Jurkat, Clone E6-1 (cell line): Measurements from ENCODE around the gene URB1.
"Not testable (repeated sequence)": the region's sequence is repeated elsewhere in the genome, so short reads cannot be mapped to it uniquely, and the experiment has no call there.

Source experiments
- DNase-seq: peaks from one replicate; pipeline ENCODE4 v3.0.0-alpha.2; 2011; ENCODE audit warnings: low read depth, low spot score
- H3K4me3 ChIP-seq: 2 replicates; pipeline ENCODE4 v1.5.1; 2011; ENCODE audit warnings: mild to moderate bottlenecking, low read length, control low read depth, moderate library complexity

URB1 gene

GRCh38 chr21:32382108-32382644 lies 10.6 kb downstream of the URB1 start:
- H3K4me3 ChIP-seq, result no peak overlapping the region
- no peak for DNase-seq

- no peak overlapping the region for H3K4me3 ChIP-seq
- no peak for DNase-seq
These were observed 11.2 kb downstream of the URB1 start for GRCh38 chr21:32381571-32381970.

- no peak for DNase-seq
- H3K4me3 ChIP-seq, result no peak overlapping the region
These were observed 11.9 kb downstream of the URB1 start for GRCh38 chr21:32380940-32381339.

GRCh38 chr21:32378956-32379355 lies 13.9 kb downstream of the URB1 start:
- DNase-seq, result no peak
- no peak overlapping the region for H3K4me3 ChIP-seq

GRCh38 chr21:32377991-32378390 lies 14.8 kb downstream of the URB1 start:
- no peak overlapping the region for H3K4me3 ChIP-seq
- no peak for DNase-seq

- no peak for DNase-seq
- H3K4me3 ChIP-seq, result no peak overlapping the region
These were observed 15.3 kb downstream of the URB1 start for GRCh38 chr21:32377506-32377905.

GRCh38 chr21:32372755-32373154 lies 20.1 kb downstream of the URB1 start:
- DNase-seq, result no peak
- no peak overlapping the region for H3K4me3 ChIP-seq

GRCh38 chr21:32371913-32372314 lies 20.9 kb downstream of the URB1 start:
- no peak for DNase-seq

GRCh38 chr21:32370998-32371766 lies 21.6 kb downstream of the URB1 start:
- DNase-seq, result no peak
- H3K4me3 ChIP-seq, result no peak overlapping the region

More at GRCh38 chr21:32371913-32372314, 20.9 kb downstream of the URB1 start:
- H3K4me3 ChIP-seq, result no peak overlapping the region

- not testable (repeated sequence) for DNase-seq, H3K4me3 ChIP-seq
These were observed 23.9 kb downstream of the URB1 start for GRCh38 chr21:32368961-32369360.

GRCh38 chr21:32368386-32368785 lies 24.4 kb downstream of the URB1 start:
- no peak for DNase-seq
- H3K4me3 ChIP-seq, result no peak overlapping the region

- no peak overlapping the region for H3K4me3 ChIP-seq
- DNase-seq, result no peak
These were observed 25.7 kb downstream of the URB1 start for GRCh38 chr21:32367158-32367557.

- H3K4me3 ChIP-seq, result no peak overlapping the region
- DNase-seq, result no peak
These were observed 26.6 kb downstream of the URB1 start for GRCh38 chr21:32366191-32366590.

- H3K4me3 ChIP-seq, result no peak overlapping the region
- no peak for DNase-seq
These were observed 28.0 kb downstream of the URB1 start for GRCh38 chr21:32364796-32365195.

- peak; percentile 10 for DNase-seq
- H3K4me3 ChIP-seq, result no peak overlapping the region
These were observed 28.4 kb downstream of the URB1 start for GRCh38 chr21:32364387-32364786.

- DNase-seq, result no peak
- H3K4me3 ChIP-seq, result no peak overlapping the region
These were observed 32.3 kb downstream of the URB1 start for GRCh38 chr21:32360401-32360975.

- no peak overlapping the region for H3K4me3 ChIP-seq
- no peak for DNase-seq
These were observed 33.0 kb downstream of the URB1 start for GRCh38 chr21:32359719-32360260.

- no peak for DNase-seq
- H3K4me3 ChIP-seq, result no peak overlapping the region
These were observed 35.9 kb downstream of the URB1 start for GRCh38 chr21:32356874-32357395.

GRCh38 chr21:32353002-32353711 lies 39.7 kb downstream of the URB1 start:
- DNase-seq, result no peak
- H3K4me3 ChIP-seq, result no peak overlapping the region

- H3K4me3 ChIP-seq, result no peak overlapping the region
- DNase-seq, result no peak
These were observed 40.3 kb downstream of the URB1 start for GRCh38 chr21:32352526-32352925.
